ENCODE measurements around the gene RAD51D. TPM values are rescaled to one million over a fixed set of nuclear protein-coding genes. Genes with fewer than 3 reads are reported as not detected.

The RAD51D gene
- total and polyA plus RNA-seq, 2 donors from 2014 or later = 7.8 to 13.8 TPM

DNA sequence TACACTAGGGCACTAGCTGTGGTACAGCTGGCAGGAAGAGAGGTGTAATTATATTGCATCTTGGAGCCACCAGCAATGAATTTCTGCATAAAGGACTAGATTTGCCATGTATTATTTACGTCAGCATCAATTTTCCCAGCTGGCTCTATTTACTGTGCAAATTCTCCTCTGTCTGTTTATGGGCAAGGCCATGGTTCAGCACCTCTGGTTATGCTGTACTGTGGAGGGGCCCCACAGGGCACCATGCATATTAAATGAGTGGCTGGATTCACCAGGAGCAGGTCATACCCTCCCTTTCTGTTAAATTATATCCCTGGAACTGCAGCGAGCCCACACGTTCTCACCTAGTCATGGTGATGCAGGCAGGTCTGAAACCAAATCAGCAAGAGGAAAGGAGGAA lies 19.8 kb downstream of the RAD51D start:
- DNase-seq = peak in 4 of 5 donors; percentile 14 to 24 (median 18)

GRCh38 chr17:35097776-35098175 lies 21.9 kb downstream of the RAD51D start:
- H3K4me3 ChIP-seq (ENCODE audit: low read length in 3 of 3) = no peak overlapping the region
- intact Hi-C loops (cut with DNase I) = loop anchor here (10.0 kb wide), 1 partner anchor 543 kb away; no protein-coding TSS in a partner anchor

More for the DNA sequence above, 19.8 kb downstream of the RAD51D start:
- H3K4me3 ChIP-seq (ENCODE audit: low read length in 3 of 3) = no peak overlapping the region
- H3K36me3 ChIP-seq (ENCODE audit: control insufficient read depth in 2 of 3, insufficient read depth in 3 of 3, low read length in 3 of 3) = peaks cover 0 to 10% (median 0%) of the 10 kb centered on the region in 3 donors
- H3K9me3 ChIP-seq (ENCODE audit: control insufficient read depth in 2 of 3, insufficient read depth in 1 of 3, low read length in 3 of 3) = no peaks in the 10 kb centered on the region
- FAIRE-seq = no peak
- no peaks in the 10 kb centered on the region for H3K4me1 ChIP-seq (ENCODE audit: control insufficient read depth in 2 of 3, insufficient read depth in 2 of 3, low read depth in 1 of 3, low read length in 3 of 3)
- intact Hi-C loops (cut with DNase I) = loop anchor here (10.0 kb wide), 1 partner anchor 545 kb away; no protein-coding TSS in a partner anchor
- H3K27me3 ChIP-seq (ENCODE audit: control insufficient read depth, insufficient read depth, low read length) = no peaks in the 10 kb centered on the region
- no peak overlapping the region for H3K27ac ChIP-seq (ENCODE audit: low read depth in 2 of 2, low read length in 2 of 2)
- no peak for TF ChIP-seq CTCF (IDR thresholded peaks at IDR 0.05; ENCODE audit: borderline replicate concordance, extremely low read depth, insufficient read depth)
- H3K9ac ChIP-seq (ENCODE audit: low read length in 3 of 3) = no peak overlapping the region

GRCh38 chr17:35095741-35096140 lies 23.9 kb downstream of the RAD51D start:
- TF ChIP-seq CTCF (IDR thresholded peaks at IDR 0.05; ENCODE audit: borderline replicate concordance, extremely low read depth, insufficient read depth) = no peak
- no peaks in the 10 kb centered on the region for H3K27me3 ChIP-seq (ENCODE audit: control insufficient read depth, insufficient read depth, low read length)
- no peaks in the 10 kb centered on the region for H3K4me1 ChIP-seq (ENCODE audit: control insufficient read depth in 2 of 3, insufficient read depth in 2 of 3, low read depth in 1 of 3, low read length in 3 of 3)
- intact Hi-C loops (cut with DNase I) = loop anchor here (10.0 kb wide), 1 partner anchor 541 kb away; no protein-coding TSS in a partner anchor
- H3K27ac ChIP-seq (ENCODE audit: low read depth in 2 of 2, low read length in 2 of 2) = no peak overlapping the region
- H3K4me3 ChIP-seq (ENCODE audit: low read length in 3 of 3) = no peak overlapping the region
- FAIRE-seq (no peak), DNase-seq (no peak)
- no peak overlapping the region for H3K9ac ChIP-seq (ENCODE audit: low read length in 3 of 3)
- no peaks in the 10 kb centered on the region for H3K9me3 ChIP-seq (ENCODE audit: control insufficient read depth in 2 of 3, insufficient read depth in 1 of 3, low read length in 3 of 3)
- H3K36me3 ChIP-seq (ENCODE audit: control insufficient read depth in 2 of 3, insufficient read depth in 3 of 3, low read length in 3 of 3) = peaks cover 0 to 6% (median 0%) of the 10 kb centered on the region in 3 donors

More at GRCh38 chr17:35097776-35098175, 21.9 kb downstream of the RAD51D start:
- FAIRE-seq (no peak), DNase-seq (peak in 1 of 5 donors; percentile 22)
- no peak overlapping the region for H3K27ac ChIP-seq (ENCODE audit: low read depth in 2 of 2, low read length in 2 of 2)
- no peaks in the 10 kb centered on the region for H3K9me3 ChIP-seq (ENCODE audit: control insufficient read depth in 2 of 3, insufficient read depth in 1 of 3, low read length in 3 of 3)
- peaks cover 0 to 10% (median 0%) of the 10 kb centered on the region in 3 donors for H3K36me3 ChIP-seq (ENCODE audit: control insufficient read depth in 2 of 3, insufficient read depth in 3 of 3, low read length in 3 of 3)
- no peak for TF ChIP-seq CTCF (IDR thresholded peaks at IDR 0.05; ENCODE audit: borderline replicate concordance, extremely low read depth, insufficient read depth)
- H3K27me3 ChIP-seq (ENCODE audit: control insufficient read depth, insufficient read depth, low read length) = no peaks in the 10 kb centered on the region
- no peak overlapping the region for H3K9ac ChIP-seq (ENCODE audit: low read length in 3 of 3)
- no peaks in the 10 kb centered on the region for H3K4me1 ChIP-seq (ENCODE audit: control insufficient read depth in 2 of 3, insufficient read depth in 2 of 3, low read depth in 1 of 3, low read length in 3 of 3)

All from kidney (tissue), 14 donors.